Measurements from ENCODE around the gene ERBB4. TPM values are rescaled to one million over a fixed set of nuclear protein-coding genes. Genes with fewer than 3 reads are reported as not detected.

ERBB4 gene
- total RNA-seq, 4 donors from 2014 or later = 5.5 to 21.0 (median 18.3) TPM

GRCh38 chr2:211457325-211457724 is 1081.3 kb downstream of the ERBB4 start:
- TF ChIP-seq CTCF (IDR thresholded peaks at IDR 0.05) = no peak
- TF ChIP-seq POLR2A (IDR thresholded peaks at IDR 0.05) = no peak
- intact Hi-C loops (cut with DNase I) = loop anchor here (10.0 kb wide), 1 partner anchor 1127 kb away; no protein-coding TSS in a partner anchor
- Histone ChIP-seq H3K27ac (no peak overlapping the region), H3K9me3 (no peaks in the 10 kb centered on the region), H3K36me3 (no peaks in the 10 kb centered on the region), H3K27me3 (no peaks in the 10 kb centered on the region), H3K4me3 (replicated peaks in 1 of 3) (no peak overlapping the region), H3K4me1 (peaks cover 0 to 4% of the 10 kb centered on the region in 2 donors)
- WGBS, 2 donors = 18 to 28% methylated on average over 2 of the region's 2 CpGs
- DNase-seq = peak; percentile 8 to 11

GRCh38 chr2:211455216-211455841 is 1083.3 kb downstream of the ERBB4 start:
- peaks cover 0 to 4% of the 10 kb centered on the region in 2 donors for H3K4me1 ChIP-seq
- TF ChIP-seq CTCF (IDR thresholded peaks at IDR 0.05) (peak; percentile 64 to 93 (median 69)), POLR2A (IDR thresholded peaks at IDR 0.05) (no peak)
- no peaks in the 10 kb centered on the region for H3K36me3 ChIP-seq
- intact Hi-C loops (cut with DNase I) = loop anchor here (10.0 kb wide), 1 partner anchor 1129 kb away; no protein-coding TSS in a partner anchor
- peak; percentile 36 to 43 for DNase-seq
- 88% methylated on average over 1 of the region's 1 CpG for WGBS, 2 donors
- no peak overlapping the region for H3K27ac ChIP-seq
- H3K27me3 ChIP-seq = no peaks in the 10 kb centered on the region
- H3K9me3 ChIP-seq = no peaks in the 10 kb centered on the region
- no peak overlapping the region for H3K4me3 ChIP-seq (replicated peaks in 1 of 3)

- no peak overlapping the region for H3K4me3 ChIP-seq (replicated peaks in 1 of 3)
- H3K27ac ChIP-seq = no peak overlapping the region
- no peaks in the 10 kb centered on the region for H3K36me3 ChIP-seq
- intact Hi-C loops (cut with DNase I) = loop anchor here (10.0 kb wide), 1 partner anchor 1130 kb away; no protein-coding TSS in a partner anchor
- H3K4me1 ChIP-seq = peaks cover 0 to 4% of the 10 kb centered on the region in 2 donors
- peak; percentile 25 to 55 for DNase-seq
- WGBS, 2 donors = 26 to 30% methylated on average over 6 of the region's 6 CpGs
- no peak for TF ChIP-seq CTCF (IDR thresholded peaks at IDR 0.05)
- no peak for TF ChIP-seq POLR2A (IDR thresholded peaks at IDR 0.05)
- H3K27me3 ChIP-seq = no peaks in the 10 kb centered on the region
- no peaks in the 10 kb centered on the region for H3K9me3 ChIP-seq
These were observed 1083.9 kb downstream of the ERBB4 start for GRCh38 chr2:211454679-211455078.

GRCh38 chr2:211453311-211453887 is 1085.2 kb downstream of the ERBB4 start:
- Histone ChIP-seq H3K4me3 (replicated peaks in 1 of 3) (no peak overlapping the region), H3K27me3 (no peaks in the 10 kb centered on the region), H3K27ac (no peak overlapping the region), H3K4me1 (peaks cover 0 to 4% of the 10 kb centered on the region in 2 donors), H3K9me3 (no peaks in the 10 kb centered on the region), H3K36me3 (no peaks in the 10 kb centered on the region)
- no peak for DNase-seq
- TF ChIP-seq POLR2A (IDR thresholded peaks at IDR 0.05) = no peak
- TF ChIP-seq CTCF (IDR thresholded peaks at IDR 0.05) = no peak
- 81 to 83% methylated on average over 6 of the region's 6 CpGs for WGBS, 2 donors
- intact Hi-C loops (cut with DNase I) = loop anchor here (10.0 kb wide), 1 partner anchor 1131 kb away; no protein-coding TSS in a partner anchor

- Histone ChIP-seq H3K36me3 (no peaks in the 10 kb centered on the region), H3K27ac (no peak overlapping the region), H3K9me3 (no peaks in the 10 kb centered on the region), H3K4me3 (replicated peaks in 1 of 3) (no peak overlapping the region), H3K4me1 (peaks cover 0 to 4% of the 10 kb centered on the region in 2 donors), H3K27me3 (no peaks in the 10 kb centered on the region)
- no peak for TF ChIP-seq POLR2A (IDR thresholded peaks at IDR 0.05)
- DNase-seq = no peak
- intact Hi-C loops (cut with DNase I) = loop anchor here (10.0 kb wide), 1 partner anchor 1133 kb away; no protein-coding TSS in a partner anchor
- WGBS, 2 donors = 64 to 69% methylated on average over 2 of the region's 2 CpGs
These were observed 1087.0 kb downstream of the ERBB4 start for GRCh38 chr2:211451642-211452041.
